HepG2 (cell line): ENCODE results near the gene NTM. TPM values are rescaled to one million over a fixed set of nuclear protein-coding genes. Genes with fewer than 3 reads are reported as not detected.

Source experiments
- ATAC-seq: fragments of 200-7000 bp; cut with Tn5 transposase; 3 replicates; pipeline ENCODE4 v1.9.1; 2020; ENCODE audit warnings: mild to moderate bottlenecking, moderate library complexity
- BruUV-seq: library from RNA; stranded (reverse); fragments of 400-500 nt; replicated peaks from 2 replicates; lab custom pipeline; 2021; lab: Mats Ljungman, UMichigan
- CTCF ChIA-PET: fragments of 300-600 bp; formaldehyde crosslinking; extraction: SDS; loops from one replicate; lab custom pipeline; 2021; ENCODE audit warnings: low total read pairs, inconsistent platforms, low intra/inter-chr PET ratio; lab: Yijun Ruan, JAX
- POLR2A ChIA-PET: fragments of 350-600 bp; sonication (Branson Sonifier 250); formaldehyde crosslinking; loops from one replicate; lab custom pipeline; 2020; ENCODE audit warnings: antibody characterized with exemption, inconsistent platforms; lab: Yijun Ruan, JAX
- DNase-seq: peaks from one replicate; pipeline ENCODE4 v3.0.0-alpha.2; 2015; ENCODE audit warnings: low spot score
- FAIRE-seq: peaks from 3 replicates; lab custom pipeline; 2011; peaks lifted over from hg19 to GRCh38; lab: Jason Lieb, UNC
- H2AFZ ChIP-seq: one replicate; pipeline ENCODE4 v1.6.1; 2011; ENCODE audit warnings: low read length, inconsistent platforms
- H3K27ac ChIP-seq: fragments of 300-600 bp; 3 replicates; pipeline ENCODE4 v1.8.0; 2011; ENCODE audit warnings: mixed run types, mild to moderate bottlenecking, mixed read lengths, low read length, inconsistent platforms; ENCODE audit not compliant: insufficient read depth; ENCODE audit errors: extremely low read length
- H3K27me3 ChIP-seq, 2 experiments: fragments of 200-600 bp in 1 of 2; 2 replicates in 1 of 2; 3 replicates in 1 of 2; pipeline versions ENCODE4 v1.6.0 to v1.8.0; 2011; ENCODE audit warnings: low read length in 2 of 2, mild to moderate bottlenecking in 2 of 2, moderate library complexity in 2 of 2, inconsistent platforms in 1 of 2; ENCODE audit not compliant: insufficient read depth in 2 of 2, control insufficient read depth in 1 of 2
- H3K36me3 ChIP-seq, 2 experiments: fragments of 200-600 bp in 1 of 2; replicated peaks in 1 of 2; 2 replicates in 1 of 2; 3 replicates in 1 of 2; pipeline versions ENCODE4 v1.5.1 to v1.8.0; 2011; ENCODE audit warnings: low read length in 2 of 2, inconsistent platforms in 1 of 2; ENCODE audit not compliant: insufficient read depth in 2 of 2, control insufficient read depth in 1 of 2
- H3K4me1 ChIP-seq: 2 replicates; pipeline ENCODE4 v1.5.1; 2012; ENCODE audit warnings: low read length, inconsistent platforms; ENCODE audit not compliant: insufficient read depth
- H3K4me2 ChIP-seq: 2 replicates; pipeline ENCODE4 v1.6.0; 2011; ENCODE audit warnings: low read depth, low read length, inconsistent platforms
- H3K4me3 ChIP-seq, 3 experiments: fragments of 200-600 bp in 1 of 3; sonication (generic), shearing (Covaris generic) in 1 of 3; replicated peaks in 1 of 3; 2 replicates each; pipeline ENCODE4 v1.5.1; 2011 to 2016; ENCODE audit warnings: low read length in 3 of 3, inconsistent platforms in 2 of 3, low read depth in 2 of 3, mild to moderate bottlenecking in 2 of 3, control low read depth in 1 of 3, mixed read lengths in 1 of 3; ENCODE audit not compliant: insufficient read depth in 1 of 3
- H3K79me2 ChIP-seq: one replicate; pipeline ENCODE4 v1.6.1; 2011; ENCODE audit warnings: low read length, inconsistent platforms; ENCODE audit not compliant: insufficient read depth
- H3K9ac ChIP-seq: 2 replicates; pipeline ENCODE4 v1.6.0; 2011; ENCODE audit warnings: mild to moderate bottlenecking, low read depth, low read length, inconsistent platforms; ENCODE audit not compliant: insufficient read depth
- H3K9me3 ChIP-seq: 2 replicates; pipeline ENCODE4 v1.5.1; 2012; ENCODE audit warnings: mild to moderate bottlenecking, low read length
- H4K20me1 ChIP-seq: 2 replicates; pipeline ENCODE4 v1.6.0; 2011; ENCODE audit warnings: inconsistent platforms, mild to moderate bottlenecking, low read length, moderate library complexity; ENCODE audit not compliant: insufficient read depth
- BRCA1 ChIP-seq: sonication (generic); formaldehyde crosslinking; IDR thresholded peaks from 2 replicates; pipeline ENCODE4 v1.4.0; 2020; ENCODE audit warnings: missing genetic modification reagents
- BRD4 ChIP-seq: sonication (generic); formaldehyde crosslinking; IDR thresholded peaks from 2 replicates; pipeline ENCODE4 v1.4.0; 2020; ENCODE audit warnings: missing genetic modification reagents
- HDAC1 ChIP-seq: sonication (generic); formaldehyde crosslinking; IDR thresholded peaks from 2 replicates; pipeline ENCODE4 v1.5.1; 2020; ENCODE audit warnings: mild to moderate bottlenecking, missing genetic modification reagents
- HNRNPH1 ChIP-seq: fragments of 200-400 bp; formaldehyde crosslinking; optimal IDR thresholded peaks from 2 replicates; pipeline ENCODE3; 2017; ENCODE audit warnings: mild to moderate bottlenecking, low read depth, low read length
- KDM3A ChIP-seq: IDR thresholded peaks from 2 replicates; pipeline ENCODE4 v1.6.1; 2018; ENCODE audit warnings: low read depth, missing compliant biosample characterization
- PLRG1 ChIP-seq: fragments of 450-650 bp; conservative IDR thresholded peaks from 2 replicates; pipeline ENCODE4 v1.6.1; 2016
- ZFP36L1 ChIP-seq: sonication (generic); formaldehyde crosslinking; IDR thresholded peaks from 2 replicates; pipeline ENCODE4 v1.8.0; 2022; ENCODE audit warnings: mild to moderate bottlenecking, missing genetic modification reagents, moderate library complexity
- ZMYM4 ChIP-seq: sonication (generic); formaldehyde crosslinking; IDR thresholded peaks from 2 replicates; pipeline ENCODE4 v1.8.1; 2023; ENCODE audit warnings: mild to moderate bottlenecking, missing genetic modification reagents
- ZNF143 ChIP-seq: sonication (generic); formaldehyde crosslinking; IDR thresholded peaks from 2 replicates; pipeline ENCODE4 v1.4.0; 2020; ENCODE audit warnings: missing genetic modification reagents
- ZNF251 ChIP-seq: sonication (generic); formaldehyde crosslinking; IDR thresholded peaks from 2 replicates; pipeline ENCODE4 v1.9.0; 2021; ENCODE audit warnings: mild to moderate bottlenecking, missing genetic modification reagents
- ZNF441 ChIP-seq: sonication (generic); formaldehyde crosslinking; IDR thresholded peaks from 2 replicates; pipeline ENCODE4 v1.7.0; 2021; ENCODE audit warnings: missing genetic modification reagents, borderline replicate concordance
- ZNF484 ChIP-seq: sonication (generic); formaldehyde crosslinking; IDR thresholded peaks from 2 replicates; pipeline ENCODE4 v1.5.1; 2020; ENCODE audit warnings: mild to moderate bottlenecking, low read depth, missing genetic modification reagents, borderline replicate concordance
- ZZZ3 ChIP-seq: sonication (generic); formaldehyde crosslinking; IDR thresholded peaks from 2 replicates; pipeline ENCODE4 v1.4.0; 2020; ENCODE audit warnings: missing genetic modification reagents, mild to moderate bottlenecking, borderline replicate concordance
- WGBS: methylation state at CpG from one replicate; pipeline ENCODE4 v1.1.6; 2017; ENCODE audit warnings: low lambda C conversion rate; 5-methylcytosine and 5-hydroxymethylcytosine counted together
- in situ Hi-C: cut with HindIII; loops from 2 replicates; pipeline ENCODE4 v1.10.0; 2017; ENCODE audit warnings: low pct_unique_long_range_greater_than_20kb; ENCODE audit not compliant: extremely low pct_ligation_motif_present
- intact Hi-C: fragments of 100-400 bp; cut with micrococcal nuclease; formaldehyde crosslinking; loops from one replicate; pipeline ENCODE4 v1.10.0; 2022; ENCODE audit not compliant: unreplicated experiment
- polyA plus RNA-seq, 8 experiments: library from polyadenylated mRNA; depleted of rRNA in 3 of 8; stranded (reverse) in 7 of 8; unstranded in 1 of 8; fragments of >200 nt; fragmentation: Illumina TruSeq in 4 of 8; extraction: Trizol in 4 of 8; gene quantifications; 2 replicates each; pipeline versions ENCODE4 v1.2.1 to v1.2.3, GENCODE V29; 2011 to 2016; ENCODE audit warnings: low read depth in 4 of 8, missing spikeins in 1 of 8, mixed read lengths in 1 of 8; ENCODE audit not compliant: insufficient read depth in 1 of 8
- total RNA-seq, 5 experiments: library from RNA; depleted of rRNA; stranded (reverse); fragments of >200 nt; fragmentation: Illumina TruSeq; extraction: Trizol; gene quantifications; 2 replicates each; pipeline ENCODE4 v1.2.3, GENCODE V29; 2016; ENCODE audit warnings: low read depth in 1 of 5
- TF ChIP-seq, protein P1 (sequence below): sonication (generic); formaldehyde crosslinking; IDR thresholded peaks from 2 replicates; pipeline ENCODE4 v1.4.0; 2020; ENCODE audit warnings: missing genetic modification reagents
- TF ChIP-seq, protein P2 (sequence below), 2 experiments: fragments of 450-650 bp in 1 of 2; sonication (generic) in 1 of 2; formaldehyde crosslinking; IDR thresholded peaks; 2 replicates each; pipeline versions ENCODE4 v1.5.0 to v1.8.0; 2020 to 2022; ENCODE audit warnings: mild to moderate bottlenecking in 1 of 2, missing genetic modification reagents in 1 of 2

Gene NTM
- total and polyA plus RNA-seq, 2 of the 13 experiments (the other 11 are each of a cell fraction or from before 2014, with no cell fraction given): not detected

DNA sequence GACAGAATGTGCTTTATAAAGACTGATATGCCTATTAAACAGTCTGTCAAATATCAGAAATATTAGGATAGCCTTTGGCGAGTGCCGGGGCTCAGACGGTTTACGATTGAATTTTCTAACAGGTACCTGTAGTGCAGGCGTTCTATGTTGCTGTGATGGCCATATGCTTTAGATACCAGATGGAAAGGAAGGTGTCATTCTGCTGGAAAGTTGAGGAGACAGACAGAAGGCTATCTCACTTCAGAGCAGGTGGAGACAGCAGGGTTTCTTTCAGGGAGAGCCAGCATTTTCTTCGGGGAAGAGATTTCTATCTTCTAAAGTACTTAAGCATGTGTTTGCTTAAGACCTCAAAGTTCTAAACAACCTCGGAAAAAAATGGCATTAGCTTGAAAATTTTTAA, 415.4 kb downstream of the NTM start:
- Histone ChIP-seq H3K27ac (no peak overlapping the region), H3K4me1 (no peaks in the 10 kb centered on the region), H3K4me2 (no peak overlapping the region), H3K27me3 (no peaks in the 10 kb centered on the region), H3K4me3 (no peak overlapping the region), H3K9ac (no peak overlapping the region), H3K79me2 (no peaks in the 10 kb centered on the region), H2AFZ (no peak overlapping the region)
- WGBS: 3% methylated on average over 7 of the region's 7 CpGs
- no peak for DNase-seq
- in situ Hi-C loops (no loop called here), intact Hi-C loops (no loop called here)
- ChIA-PET POLR2A (no interaction called here), CTCF (no interaction called here)
- no TSS peak for BruUV-seq
- TF ChIP-seq ZNF441 (CRISPR knock-in tag): no peak
- no peak for TF ChIP-seq ZNF484 (CRISPR knock-in tag)
- TF ChIP-seq BRCA1 (CRISPR knock-in tag): no peak
- TF ChIP-seq, all 625 proteins: peak for 0
- H3K9me3 ChIP-seq: no peaks in the 10 kb centered on the region
- H4K20me1 ChIP-seq: no peaks in the 10 kb centered on the region
- no peaks in the 10 kb centered on the region for H3K36me3 ChIP-seq
- ATAC-seq (no peak), FAIRE-seq (no peak)

DNA sequence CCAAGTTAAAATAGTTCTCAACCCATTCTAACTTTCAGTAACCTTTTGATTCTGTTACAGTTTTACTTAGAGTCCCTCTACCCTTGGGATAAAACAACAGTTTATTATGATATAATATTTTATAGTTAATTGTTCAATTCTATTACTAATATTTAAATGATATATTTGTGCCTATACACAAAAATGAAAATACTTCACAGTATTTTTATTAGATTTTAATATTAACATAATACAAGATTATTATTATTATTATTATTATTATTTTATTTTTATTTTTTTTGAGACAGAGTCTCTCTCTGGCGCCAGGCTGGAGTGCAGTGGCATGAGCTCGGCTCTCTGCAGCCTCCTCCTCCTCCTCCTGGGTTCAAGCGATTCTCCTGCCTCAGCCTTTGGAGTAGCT, 416.7 kb downstream of the NTM start:
- Histone ChIP-seq H3K9me3 (no peaks in the 10 kb centered on the region), H3K36me3 (no peaks in the 10 kb centered on the region), H4K20me1 (no peaks in the 10 kb centered on the region), H3K4me2 (no peak overlapping the region), H3K9ac (no peak overlapping the region), H3K4me3 (no peak overlapping the region), H3K27ac (no peak overlapping the region), H3K27me3 (no peaks in the 10 kb centered on the region), H3K4me1 (no peaks in the 10 kb centered on the region), H2AFZ (no peak overlapping the region), H3K79me2 (no peaks in the 10 kb centered on the region)
- no TSS peak for BruUV-seq
- intact Hi-C loops: no loop called here
- no peak for DNase-seq
- in situ Hi-C loops: no loop called here
- CTCF ChIA-PET: no interaction called here
- no peak for ATAC-seq
- POLR2A ChIA-PET: no interaction called here
- FAIRE-seq: no peak
- 1% methylated on average over 3 of the region's 3 CpGs for WGBS
- no peak for TF ChIP-seq ZNF251 (CRISPR knock-in tag)
- no peak for TF ChIP-seq HDAC1
- TF ChIP-seq ZNF143: no peak
- TF ChIP-seq, protein P1, sequence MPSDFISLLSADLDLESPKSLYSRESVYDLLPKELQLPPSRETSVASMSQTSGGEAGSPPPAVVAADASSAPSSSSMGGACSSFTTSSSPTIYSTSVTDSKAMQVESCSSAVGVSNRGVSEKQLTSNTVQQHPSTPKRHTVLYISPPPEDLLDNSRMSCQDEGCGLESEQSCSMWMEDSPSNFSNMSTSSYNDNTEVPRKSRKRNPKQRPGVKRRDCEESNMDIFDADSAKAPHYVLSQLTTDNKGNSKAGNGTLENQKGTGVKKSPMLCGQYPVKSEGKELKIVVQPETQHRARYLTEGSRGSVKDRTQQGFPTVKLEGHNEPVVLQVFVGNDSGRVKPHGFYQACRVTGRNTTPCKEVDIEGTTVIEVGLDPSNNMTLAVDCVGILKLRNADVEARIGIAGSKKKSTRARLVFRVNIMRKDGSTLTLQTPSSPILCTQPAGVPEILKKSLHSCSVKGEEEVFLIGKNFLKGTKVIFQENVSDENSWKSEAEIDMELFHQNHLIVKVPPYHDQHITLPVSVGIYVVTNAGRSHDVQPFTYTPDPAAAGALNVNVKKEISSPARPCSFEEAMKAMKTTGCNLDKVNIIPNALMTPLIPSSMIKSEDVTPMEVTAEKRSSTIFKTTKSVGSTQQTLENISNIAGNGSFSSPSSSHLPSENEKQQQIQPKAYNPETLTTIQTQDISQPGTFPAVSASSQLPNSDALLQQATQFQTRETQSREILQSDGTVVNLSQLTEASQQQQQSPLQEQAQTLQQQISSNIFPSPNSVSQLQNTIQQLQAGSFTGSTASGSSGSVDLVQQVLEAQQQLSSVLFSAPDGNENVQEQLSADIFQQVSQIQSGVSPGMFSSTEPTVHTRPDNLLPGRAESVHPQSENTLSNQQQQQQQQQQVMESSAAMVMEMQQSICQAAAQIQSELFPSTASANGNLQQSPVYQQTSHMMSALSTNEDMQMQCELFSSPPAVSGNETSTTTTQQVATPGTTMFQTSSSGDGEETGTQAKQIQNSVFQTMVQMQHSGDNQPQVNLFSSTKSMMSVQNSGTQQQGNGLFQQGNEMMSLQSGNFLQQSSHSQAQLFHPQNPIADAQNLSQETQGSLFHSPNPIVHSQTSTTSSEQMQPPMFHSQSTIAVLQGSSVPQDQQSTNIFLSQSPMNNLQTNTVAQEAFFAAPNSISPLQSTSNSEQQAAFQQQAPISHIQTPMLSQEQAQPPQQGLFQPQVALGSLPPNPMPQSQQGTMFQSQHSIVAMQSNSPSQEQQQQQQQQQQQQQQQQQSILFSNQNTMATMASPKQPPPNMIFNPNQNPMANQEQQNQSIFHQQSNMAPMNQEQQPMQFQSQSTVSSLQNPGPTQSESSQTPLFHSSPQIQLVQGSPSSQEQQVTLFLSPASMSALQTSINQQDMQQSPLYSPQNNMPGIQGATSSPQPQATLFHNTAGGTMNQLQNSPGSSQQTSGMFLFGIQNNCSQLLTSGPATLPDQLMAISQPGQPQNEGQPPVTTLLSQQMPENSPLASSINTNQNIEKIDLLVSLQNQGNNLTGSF (CRISPR knock-in tag): no peak
- TF ChIP-seq ZMYM4: no peak
- TF ChIP-seq ZZZ3 (CRISPR knock-in tag): no peak
- TF ChIP-seq, protein P2, sequence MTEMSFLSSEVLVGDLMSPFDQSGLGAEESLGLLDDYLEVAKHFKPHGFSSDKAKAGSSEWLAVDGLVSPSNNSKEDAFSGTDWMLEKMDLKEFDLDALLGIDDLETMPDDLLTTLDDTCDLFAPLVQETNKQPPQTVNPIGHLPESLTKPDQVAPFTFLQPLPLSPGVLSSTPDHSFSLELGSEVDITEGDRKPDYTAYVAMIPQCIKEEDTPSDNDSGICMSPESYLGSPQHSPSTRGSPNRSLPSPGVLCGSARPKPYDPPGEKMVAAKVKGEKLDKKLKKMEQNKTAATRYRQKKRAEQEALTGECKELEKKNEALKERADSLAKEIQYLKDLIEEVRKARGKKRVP (CRISPR knock-in tag; IDR thresholded peaks at IDR 0.05): no peak
- no peak for TF ChIP-seq KDM3A (CRISPR knock-in tag)
- TF ChIP-seq ZFP36L1 (CRISPR knock-in tag): no peak
- no peak for TF ChIP-seq HNRNPH1
- TF ChIP-seq BRD4 (CRISPR knock-in tag): no peak
- no peak for TF ChIP-seq PLRG1
